Measurements from ENCODE around the gene MELK. TPM values are rescaled to one million over a fixed set of nuclear protein-coding genes. Genes with fewer than 3 reads are reported as not detected.

MELK gene
- total RNA-seq, 1 donor from 2014 or later = 0.76 TPM

DNA sequence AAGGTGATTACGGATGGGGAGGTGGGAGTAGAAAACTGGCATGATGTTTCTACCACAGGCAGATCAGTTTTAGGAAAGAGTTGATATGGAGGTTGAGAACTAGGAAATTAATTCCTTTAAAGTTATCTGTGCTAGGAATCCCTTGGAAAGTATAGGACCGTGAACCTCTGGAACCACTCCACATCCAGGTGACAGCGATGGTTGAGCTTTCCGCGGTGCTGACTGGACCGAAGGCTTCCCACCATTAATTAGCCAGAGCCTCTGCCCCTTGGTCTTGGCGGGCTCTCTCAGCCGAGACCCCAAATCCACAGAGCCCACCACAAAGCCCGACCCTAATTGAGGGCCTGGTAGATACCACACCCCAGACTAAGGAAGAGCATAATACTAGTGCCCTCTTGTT, 147.3 kb downstream of the MELK start:
- DNase-seq (ENCODE audit: missing footprints) (no peak), ATAC-seq (no peak)
- intact Hi-C loops (cut with DNase I) = no loop called here

- intact Hi-C loops (cut with DNase I) = no loop called here
- DNase-seq (ENCODE audit: missing footprints) = no peak
- ATAC-seq = no peak
Measured at GRCh38 chr9:36721846-36722588, 149.3 kb downstream of the MELK start.

- DNase-seq (ENCODE audit: missing footprints) (no peak), ATAC-seq (no peak)
- intact Hi-C loops (cut with DNase I) = no loop called here
Measured at GRCh38 chr9:36725777-36726356, 153.2 kb downstream of the MELK start.

Other genes with a start within 250 kb of the MELK start
- 27.4 TPM for gene RNF38, start 172.6 kb upstream of the MELK start, total RNA-seq

All from Right ventricle myocardium inferior (tissue), 1 donor.